ENCODE results near the gene RNF17. TPM values are rescaled to one million over a fixed set of nuclear protein-coding genes. Genes with fewer than 3 reads are reported as not detected.

The RNF17 gene
- total and polyA plus RNA-seq, 2 of the 8 experiments (the other 6 are each of a cell fraction or from before 2014, with no cell fraction given), result not detected

- Histone ChIP-seq H3K4ac (replicated peaks; ENCODE audit: insufficient read length, low read depth, low read length) (no peak overlapping the region), H3K79me1 (ENCODE audit: low read depth, low read length) (no peaks in the 10 kb centered on the region), H3K9ac (replicated peaks in 1 of 4; ENCODE audit: extremely low read depth in 1 of 4, low read depth in 3 of 4, low read length in 3 of 4) (no peak overlapping the region), H4K5ac (ENCODE audit: insufficient read length, low read depth, low read length) (no peak overlapping the region), H3K56ac (replicated peaks; ENCODE audit: insufficient read length, low read depth, low read length) (no peak overlapping the region), H3K27me3 (replicated peaks in 1 of 4; ENCODE audit: control insufficient read depth in 3 of 4, extremely low read depth in 1 of 4, insufficient read depth in 3 of 4, low read length in 3 of 4) (no peaks in the 10 kb centered on the region), H2BK120ac (replicated peaks; ENCODE audit: low read depth, low read length) (no peak overlapping the region), H3K4me3 (ENCODE audit: extremely low read depth in 1 of 4, insufficient read depth in 2 of 4, low read depth in 3 of 4, low read length in 4 of 4) (no peak overlapping the region), H2BK5ac (ENCODE audit: low read depth, low read length) (no peak overlapping the region), H3K9me3 (ENCODE audit: insufficient read depth in 2 of 2, low read depth in 1 of 2, low read length in 1 of 2) (no peaks in the 10 kb centered on the region), H3K14ac (ENCODE audit: insufficient read length) (no peak overlapping the region), H4K20me1 (replicated peaks in 1 of 2; ENCODE audit: control insufficient read depth in 1 of 2, insufficient read depth in 2 of 2, low read length in 2 of 2) (no peaks in the 10 kb centered on the region), H2AK5ac (ENCODE audit: low read depth, low read length) (no peak overlapping the region), H4K91ac (replicated peaks; ENCODE audit: insufficient read length, low read length) (no peak overlapping the region), H2BK20ac (ENCODE audit: low read length) (no peak overlapping the region), H3K4me1 (replicated peaks in 1 of 4; ENCODE audit: control insufficient read depth in 3 of 4, insufficient read depth in 4 of 4, low read length in 3 of 4) (no peaks in the 10 kb centered on the region; a peak in 2 of 7 replicates), H3K23ac (ENCODE audit: insufficient read length) (no peak overlapping the region), H3K27ac (ENCODE audit: low read depth, low read length) (no peak overlapping the region), H3K79me2 (ENCODE audit: control insufficient read depth in 1 of 2, insufficient read depth in 2 of 2, low read length in 2 of 2) (no peaks in the 10 kb centered on the region), H3K4me2 (ENCODE audit: insufficient read depth in 1 of 2, low read depth in 2 of 2, low read length in 2 of 2) (no peak overlapping the region), H4K8ac (ENCODE audit: extremely low read depth, insufficient read depth, low read length) (no peak overlapping the region), H2BK15ac (ENCODE audit: low read length) (no peak overlapping the region), H3K36me3 (ENCODE audit: control insufficient read depth in 2 of 4, insufficient read depth in 4 of 4, low read length in 3 of 4) (no peaks in the 10 kb centered on the region), H2BK12ac (ENCODE audit: low read depth, low read length) (no peak overlapping the region), H3K23me2 (ENCODE audit: low read depth, low read length) (no peaks in the 10 kb centered on the region), H2AFZ (ENCODE audit: low read length) (no peak overlapping the region; the same call in 1 of the 2 replicates), H3K18ac (ENCODE audit: extremely low read depth, low read length) (no peak overlapping the region)
- POLR2A ChIA-PET (ENCODE audit: partially characterized antibody), result no interaction called here
- FAIRE-seq, result no peak
- WGBS, 2 experiments (ENCODE audit: extremely low coverage in 1 of 2, insufficient coverage in 1 of 2, insufficient read length in 1 of 2, insufficient replicate concordance in 2 of 2, low coverage in 1 of 2, low lambda C conversion rate in 2 of 2, missing lambda C conversion rate in 1 of 2), result 91% methylated on average over 9 of the region's 9 CpGs; no CpG with 5 or more reads in 1 of the 2 experiments
- DNase-seq (ENCODE audit: low read depth in 1 of 2, low spot score in 2 of 2), result no peak
- CTCF ChIA-PET (ENCODE audit: partially characterized antibody), result interaction anchor here (1.6 kb wide), 1 partner anchor 121 kb away, joined by 3 read pairs; no protein-coding TSS in a partner anchor
- TF ChIP-seq KDM4A (IDR thresholded peaks at IDR 0.05; ENCODE audit: low read depth, low read length, severe bottlenecking), result no peak
- TF ChIP-seq CHD1 (IDR thresholded peaks at IDR 0.05; ENCODE audit: low read depth, low read length), result no peak
- TF ChIP-seq RFX5 (IDR thresholded peaks at IDR 0.05; ENCODE audit: borderline replicate concordance, low read depth, low read length), result no peak
- no peak for TF ChIP-seq SP4 (IDR thresholded peaks at IDR 0.05; ENCODE audit: low read length)
- no peak for TF ChIP-seq ATF2 (IDR thresholded peaks at IDR 0.05; ENCODE audit: low read length)
- no peak for TF ChIP-seq GTF2F1 (IDR thresholded peaks at IDR 0.05; ENCODE audit: borderline replicate concordance, low read depth, low read length)
- no peak for TF ChIP-seq BRCA1 (IDR thresholded peaks at IDR 0.05; ENCODE audit: low read depth, low read length)
- no peak for TF ChIP-seq SP2 (IDR thresholded peaks at IDR 0.05; ENCODE audit: low read length)
- no peak for TF ChIP-seq BACH1 (IDR thresholded peaks at IDR 0.05; ENCODE audit: low read length)
Observed at GRCh38 chr13:24863748-24864540, 100.0 kb downstream of the RNF17 start.
